HG03469 (cell line): Measurements from ENCODE around the gene MRPS24.

Experiments used
- ATAC-seq: cut with Tn5 transposase; IDR thresholded peaks from one replicate; pipeline ENCODE4 v1.9.1; 2021; ENCODE audit warnings: mild to moderate bottlenecking, moderate library complexity, moderate number of reproducible peaks; ENCODE audit not compliant: unreplicated experiment

Gene MRPS24

DNA sequence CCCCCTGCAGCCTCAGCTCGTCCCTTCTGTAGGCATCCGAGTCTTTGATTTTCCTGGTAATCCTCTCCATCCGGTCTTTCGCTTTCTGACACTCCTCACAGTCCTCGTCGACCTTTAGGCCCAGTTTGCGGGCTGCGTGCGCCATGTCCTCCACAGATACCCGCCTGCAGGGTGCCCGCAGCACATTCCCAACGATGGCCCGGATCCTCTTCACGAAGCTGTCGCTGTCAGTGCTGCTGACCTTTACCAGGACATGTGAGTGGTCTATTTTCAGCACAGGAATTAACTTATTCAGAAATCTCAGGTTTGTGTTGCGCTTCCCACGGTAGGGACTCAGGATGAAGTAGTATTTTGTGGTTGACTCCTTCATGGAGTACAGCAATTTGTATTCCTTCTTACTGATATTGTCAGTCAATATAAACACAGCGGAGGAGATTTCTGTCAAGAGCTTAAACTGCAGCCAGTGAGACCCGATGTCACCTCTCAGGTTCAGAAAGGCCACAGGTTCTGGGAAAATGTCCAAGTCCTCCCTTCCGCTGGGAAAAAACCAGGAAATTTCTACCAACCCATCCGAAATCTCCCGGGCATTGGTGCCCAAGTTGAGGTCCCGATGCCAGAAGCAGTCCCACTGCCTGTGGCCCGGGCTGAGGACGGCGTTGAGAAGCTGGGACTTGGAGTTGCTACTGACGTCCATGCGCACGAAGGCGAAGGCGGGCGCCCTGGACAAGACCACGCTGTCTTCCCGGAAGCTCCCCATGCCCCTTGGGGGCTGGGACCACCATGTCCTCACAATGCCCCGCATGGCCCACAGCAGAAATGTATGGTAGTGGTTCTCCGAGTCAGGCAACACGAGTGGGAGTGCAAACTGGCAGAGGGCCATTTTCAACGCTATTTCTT, 8.9 kb upstream of the MRPS24 start:
- no peak for ATAC-seq

GRCh38 chr7:43876976-43877745, 7.8 kb upstream of the MRPS24 start:
- no peak for ATAC-seq

- ATAC-seq = no peak
Measured at GRCh38 chr7:43876241-43876640, 6.9 kb upstream of the MRPS24 start.

DNA sequence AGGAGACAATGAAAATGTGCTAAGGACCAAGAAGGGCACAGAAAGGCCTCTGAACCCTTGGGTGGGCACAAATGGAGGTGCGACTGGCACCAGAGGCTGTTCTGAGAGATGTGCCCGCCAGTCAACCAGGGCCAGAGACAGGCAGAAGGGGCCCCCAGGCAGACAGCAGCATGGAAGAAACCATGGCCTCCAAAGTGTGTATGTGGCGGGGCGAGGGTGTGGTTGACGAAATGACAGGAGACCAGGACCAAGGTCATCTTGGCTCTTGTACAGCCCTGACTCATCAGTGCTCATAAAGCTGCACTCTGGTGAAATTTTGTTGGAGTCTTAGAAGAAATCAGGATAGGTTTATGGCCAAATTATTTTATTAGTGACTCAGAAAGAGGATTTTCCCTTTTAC, 4.0 kb upstream of the MRPS24 start:
- ATAC-seq = no peak

DNA sequence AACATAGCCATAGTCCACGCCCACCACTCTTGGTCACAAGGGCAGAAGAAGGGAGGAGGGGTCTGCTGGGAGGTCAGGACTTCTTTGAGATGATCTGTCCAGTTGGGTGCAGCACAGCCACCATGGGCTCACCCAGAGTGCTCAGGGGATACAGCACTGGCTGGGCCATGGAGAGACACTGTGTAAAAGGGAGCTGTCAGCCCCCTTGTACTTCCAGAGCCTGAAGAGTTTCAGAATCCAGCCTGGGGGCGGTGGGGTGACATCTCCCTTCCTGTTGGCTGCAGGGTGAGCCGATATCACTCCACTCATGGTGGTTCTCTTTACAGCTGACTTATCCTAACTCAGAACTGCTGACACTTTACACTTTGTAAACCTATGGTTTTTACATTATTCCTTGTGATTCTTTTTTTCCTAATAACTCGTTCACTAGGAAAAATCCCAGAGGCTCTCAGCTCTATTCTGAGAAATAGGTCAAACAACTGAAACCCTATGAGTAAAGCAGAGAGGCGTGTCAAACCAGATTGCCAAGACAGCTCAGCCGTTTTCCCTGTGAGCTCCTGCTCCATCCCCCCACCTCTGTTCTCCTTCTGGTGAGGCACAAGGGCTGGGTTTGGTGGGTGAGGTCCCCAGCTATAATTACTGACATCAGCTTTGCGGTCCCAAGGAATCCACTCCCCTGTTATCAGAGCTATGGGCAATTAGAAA, 3.2 kb upstream of the MRPS24 start:
- no peak for ATAC-seq

DNA sequence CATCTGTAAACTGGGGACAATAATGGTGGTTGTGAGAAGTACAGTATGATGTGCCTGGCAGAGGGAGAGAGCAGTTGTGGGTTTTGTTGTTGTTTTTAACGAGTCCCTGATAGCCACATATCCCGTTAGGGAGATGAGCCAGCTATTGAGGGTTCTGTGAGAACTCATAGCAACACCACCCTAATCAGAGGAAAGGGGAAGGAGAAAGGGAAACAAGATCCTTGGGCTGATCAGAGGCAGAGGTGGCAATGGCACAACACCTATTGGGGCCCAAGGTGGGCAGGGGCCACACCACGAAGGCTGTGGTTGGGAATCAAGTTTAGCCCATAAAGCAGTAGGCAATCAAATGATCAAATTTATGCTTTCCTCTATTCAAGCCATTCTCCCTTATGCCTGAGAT, 1.7 kb upstream of the MRPS24 start:
- no peak for ATAC-seq

DNA sequence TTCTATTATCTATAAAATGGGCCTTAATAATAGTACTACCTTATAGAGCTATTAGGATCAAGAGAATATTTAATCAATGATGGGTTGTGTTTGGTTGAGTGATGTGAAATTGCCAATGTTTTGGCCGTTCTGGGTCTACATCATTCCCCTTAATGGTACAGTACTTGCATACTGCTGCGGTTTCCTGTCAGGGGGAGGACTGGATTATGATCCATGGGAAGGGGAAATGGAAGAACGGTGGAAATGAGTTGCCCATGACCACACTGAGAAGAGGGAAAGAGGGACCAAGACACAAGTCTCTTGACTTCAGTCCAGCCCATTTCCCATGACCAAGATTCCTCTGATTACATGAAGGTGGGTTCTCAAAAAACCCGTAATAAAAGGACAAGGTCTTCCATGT, 999 bp upstream of the MRPS24 start:
- no peak for ATAC-seq

GRCh38 chr7:43869867-43870240, 537 bp upstream of the MRPS24 start:
- ATAC-seq = no peak

GRCh38 chr7:43868681-43869005, 674 bp downstream of the MRPS24 start:
- no peak for ATAC-seq

GRCh38 chr7:43868181-43868580, 1.1 kb downstream of the MRPS24 start:
- ATAC-seq = no peak

GRCh38 chr7:43865277-43865676, 4.0 kb downstream of the MRPS24 start:
- ATAC-seq = no peak

DNA sequence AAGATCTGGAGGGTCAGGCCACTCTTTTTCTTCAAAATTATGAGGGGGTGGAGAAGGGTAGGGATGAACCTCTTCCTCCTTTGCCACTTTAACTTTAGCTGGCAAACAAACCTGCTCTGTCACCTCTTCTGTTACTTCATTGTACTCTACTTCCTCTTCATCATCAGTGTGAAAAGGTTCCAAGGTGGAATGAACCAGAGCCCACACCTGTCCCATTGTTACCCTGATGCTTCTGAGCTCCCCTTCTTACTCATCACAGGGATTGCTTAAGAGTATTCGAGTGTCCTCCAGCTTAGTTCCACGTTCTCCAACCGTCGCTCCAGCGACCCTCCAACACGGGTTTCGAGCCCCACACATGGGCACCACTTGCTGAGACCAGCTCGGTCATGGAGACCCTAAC, 5.2 kb downstream of the MRPS24 start:
- ATAC-seq = no peak

DNA sequence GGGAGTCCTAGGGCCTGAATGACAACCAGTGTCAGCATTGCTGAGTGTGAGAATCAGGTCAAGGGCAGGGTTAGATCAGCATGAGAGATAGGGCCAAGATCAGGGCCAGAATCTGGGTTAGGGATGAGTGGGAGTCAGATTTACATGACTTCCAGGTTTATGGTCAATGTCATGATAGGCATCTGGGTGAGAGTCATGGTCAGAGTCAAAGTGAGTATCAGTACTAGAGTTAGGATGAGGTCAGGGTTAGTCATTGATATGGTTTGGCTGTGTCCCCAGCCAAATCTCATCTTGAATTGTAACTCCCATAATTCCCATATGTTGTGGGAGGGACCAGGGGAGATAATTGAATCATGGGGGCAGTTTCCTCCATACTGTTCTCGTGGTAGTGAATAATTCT, 12.3 kb downstream of the MRPS24 start:
- ATAC-seq = no peak

DNA sequence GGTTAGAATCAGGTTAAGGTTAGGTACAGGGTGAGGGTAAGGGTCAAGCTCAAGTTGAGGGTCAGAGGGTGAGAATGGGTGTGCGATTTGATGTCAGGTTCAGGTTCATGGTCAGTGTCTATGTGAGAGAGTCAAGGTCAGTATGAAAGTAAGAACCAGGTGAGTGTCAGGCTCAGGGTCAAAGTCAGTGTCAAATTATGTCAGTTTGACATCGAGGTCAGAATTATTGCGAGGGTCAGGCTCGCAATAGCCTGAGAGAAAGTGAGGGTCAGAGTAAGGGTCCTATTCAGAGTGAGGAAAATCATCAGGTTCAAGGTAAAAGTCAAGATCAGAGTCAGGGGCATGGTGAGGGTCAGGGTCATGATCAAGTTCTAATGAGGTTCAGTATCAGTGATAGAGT, 13.0 kb downstream of the MRPS24 start:
- no peak for ATAC-seq

DNA sequence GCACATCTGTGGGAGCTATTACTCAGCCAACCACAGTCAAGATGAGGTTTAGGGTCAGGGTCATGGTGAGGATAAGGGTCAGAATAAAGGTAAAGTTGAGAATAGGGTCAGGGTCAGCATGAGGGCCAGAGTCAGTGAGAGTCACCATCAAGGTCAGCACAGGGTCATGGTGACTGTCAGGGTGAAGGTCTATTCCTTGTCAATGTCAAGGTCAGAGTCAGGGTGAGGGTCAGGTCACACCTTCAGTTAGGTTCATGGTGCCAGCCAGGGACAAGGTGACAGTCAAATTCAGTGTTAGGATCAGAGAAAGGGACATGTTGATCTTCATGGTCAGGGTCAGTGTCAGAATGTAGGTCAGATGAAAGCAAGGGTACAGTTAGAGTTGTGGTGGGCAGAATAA, 14.1 kb downstream of the MRPS24 start:
- no peak for ATAC-seq

- no peak for ATAC-seq
Measured at GRCh38 chr7:43851805-43852204, 17.5 kb downstream of the MRPS24 start.

- ATAC-seq = no peak
Measured at GRCh38 chr7:43850348-43851116, 18.8 kb downstream of the MRPS24 start.

DNA sequence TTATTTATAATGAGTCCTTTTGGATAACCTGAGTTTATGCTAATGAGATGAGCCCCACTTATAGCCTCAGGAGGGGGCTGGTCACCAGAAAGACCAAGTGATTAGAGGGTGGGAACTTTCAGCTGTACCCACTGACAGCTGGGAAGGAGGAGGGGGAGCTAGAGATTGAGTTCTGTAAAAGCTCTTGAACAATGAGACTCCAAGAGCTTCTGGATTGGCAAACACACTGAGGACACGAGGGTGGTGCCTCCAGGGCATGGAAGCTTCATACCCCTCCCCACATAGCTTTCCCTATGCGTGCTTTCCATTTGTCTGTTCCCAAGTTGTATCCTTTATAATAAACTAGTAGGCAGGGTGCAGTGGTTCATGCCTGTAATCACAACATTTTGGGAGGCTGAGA, 20.3 kb downstream of the MRPS24 start:
- ATAC-seq = no peak

GRCh38 chr7:43847496-43847895, 21.8 kb downstream of the MRPS24 start:
- ATAC-seq = no peak

DNA sequence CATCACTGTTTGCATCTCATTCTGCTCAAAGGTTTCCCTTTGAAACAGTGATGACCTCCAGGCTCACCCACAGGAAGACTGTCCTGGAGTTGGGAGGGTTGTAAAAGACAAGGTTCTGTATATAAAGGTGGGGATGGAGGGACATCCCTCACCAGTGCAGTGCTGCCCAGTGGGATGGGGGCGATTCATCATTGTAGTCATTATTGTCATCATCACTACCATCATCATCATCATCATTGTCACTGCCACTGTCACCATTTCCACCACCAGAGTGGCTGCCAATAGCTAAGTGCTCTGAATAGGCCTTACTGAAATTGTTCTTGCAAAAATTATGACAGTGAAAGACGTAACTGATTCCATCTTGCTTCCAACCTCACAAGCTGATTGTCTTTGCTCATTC, 24.7 kb downstream of the MRPS24 start:
- no peak for ATAC-seq

GRCh38 chr7:43844257-43844656, 25.1 kb downstream of the MRPS24 start:
- ATAC-seq = no peak
